Raji (cell line): ENCODE measurements around the gene CFAP299.

ENCODE experiments used
- POLR2A ChIP-seq: IDR thresholded peaks from 2 replicates; pipeline ENCODE4 v1.6.1; 2011; ENCODE audit warnings: low read depth, low read length, control low read depth; ENCODE audit not compliant: insufficient read depth

CFAP299 gene

GRCh38 chr4:80989921-80990544 is 654.5 kb downstream of the CFAP299 start:
- TF ChIP-seq POLR2A, result no peak

GRCh38 chr4:80990851-80991250 is 655.3 kb downstream of the CFAP299 start:
- no peak for TF ChIP-seq POLR2A

- TF ChIP-seq POLR2A, result no peak
Measured at GRCh38 chr4:80999943-81000342, 664.4 kb downstream of the CFAP299 start.

DNA sequence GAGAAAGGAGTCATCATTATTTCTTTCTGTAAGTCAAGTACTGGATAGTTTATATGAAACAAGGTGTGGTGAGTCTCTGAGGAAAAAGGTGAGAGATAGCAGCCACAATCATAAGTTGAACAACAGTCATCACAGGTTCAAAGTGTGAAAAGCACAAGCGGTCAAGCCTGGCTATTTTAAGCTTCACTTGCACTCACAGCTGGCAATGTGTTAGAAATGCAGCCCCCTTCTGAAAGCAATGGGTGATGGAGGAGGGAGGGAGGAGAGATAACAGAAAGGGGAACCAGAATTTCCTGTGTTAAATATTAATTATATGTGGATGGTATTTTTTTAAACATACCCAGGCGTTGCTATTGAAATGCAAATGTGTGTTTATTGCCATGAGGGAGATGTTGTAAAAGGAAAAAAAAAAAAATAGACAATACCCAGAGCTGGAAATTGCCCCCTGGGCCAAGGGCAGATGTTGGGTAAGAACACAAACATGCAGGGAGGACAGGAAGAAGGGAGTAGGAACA is 668.1 kb downstream of the CFAP299 start:
- TF ChIP-seq POLR2A, result no peak

GRCh38 chr4:81007417-81007816 is 671.9 kb downstream of the CFAP299 start:
- TF ChIP-seq POLR2A, result no peak
